Transverse colon (tissue), 4 donors: ENCODE data around the gene PGR. TPM values are rescaled to one million over a fixed set of nuclear protein-coding genes. Genes with fewer than 3 reads are reported as not detected.
"Not testable (repeated sequence)": the region's sequence is repeated elsewhere in the genome, so short reads cannot be mapped to it uniquely, and the experiment has no call there.

Experiments used
- DNase-seq: peaks from one replicate; pipeline ENCODE4 v3.0.0-alpha.2; 2019
- H3K27ac ChIP-seq, 4 donors: fragments of 200-600 bp; sonication (generic); 2 replicates each; pipeline ENCODE4 v1.5.1; 2016 to 2018; ENCODE audit warnings: inconsistent platforms in 4 of 4
- H3K27me3 ChIP-seq: fragments of 200-600 bp; sonication (generic); 2 replicates; pipeline ENCODE4 v1.5.1; 2017; ENCODE audit warnings: inconsistent platforms
- H3K36me3 ChIP-seq, 4 donors: fragments of 200-600 bp; sonication (generic); 2 replicates each; pipeline ENCODE4 v1.5.1; 2017 to 2019; ENCODE audit warnings: inconsistent platforms in 4 of 4
- H3K4me1 ChIP-seq, 4 donors: fragments of 200-600 bp; sonication (generic); 2 replicates each; pipeline ENCODE4 v1.5.1; 2017 to 2020; ENCODE audit warnings: inconsistent platforms in 4 of 4
- H3K4me3 ChIP-seq, 4 donors: fragments of 200-600 bp; sonication (generic); 1 replicate in 1 of 4; 2 replicates in 3 of 4; pipeline versions ENCODE4 v1.5.1 to v1.6.1; 2017 to 2019; ENCODE audit warnings: inconsistent platforms in 4 of 4
- H3K9me3 ChIP-seq, 2 donors: fragments of 200-600 bp; sonication (generic); 2 replicates each; pipeline ENCODE4 v1.5.1; 2017 to 2019; ENCODE audit warnings: inconsistent platforms in 2 of 2
- EP300 ChIP-seq: sonication (generic); formaldehyde crosslinking; IDR thresholded peaks from one replicate; pipeline ENCODE4 v1.6.1; 2017; ENCODE audit warnings: antibody characterized with exemption, low read depth
- POLR2A ChIP-seq: fragments of 450-650 bp; IDR thresholded peaks from one replicate; pipeline ENCODE4 v1.6.1; 2016; ENCODE audit warnings: antibody characterized with exemption, mild to moderate bottlenecking, moderate library complexity
- POLR2AphosphoS5 ChIP-seq, 3 donors: sonication (generic); formaldehyde crosslinking; IDR thresholded peaks; one replicate each; pipeline ENCODE4 v1.6.1; 2016; ENCODE audit warnings: antibody characterized with exemption in 3 of 3
- WGBS, 2 donors: methylation state at CpG; one replicate each; pipeline ENCODE4 v1.1.5; 2018; ENCODE audit warnings: low coverage in 1 of 2; 5-methylcytosine and 5-hydroxymethylcytosine counted together
- in situ Hi-C, 4 donors: fragments of 200-750 bp; cut with MboI; loops; one replicate each; pipeline versions ENCODE4 v1.15.0 to v1.15.1; 2017; ENCODE audit warnings: low sequenced_read_pairs in 3 of 4, low pct_ligation_motif_present in 1 of 4, low pct_unique_long_range_greater_than_20kb in 1 of 4
- intact Hi-C: fragments of 100-400 bp; cut with DNase I; formaldehyde crosslinking; loops from one replicate; pipeline ENCODE4 v1.15.1; 2023; ENCODE audit warnings: low total_unique reads
- total RNA-seq, 4 donors: library from RNA; depleted of rRNA; stranded (reverse); fragments of >200 nt; gene quantifications; one replicate each; pipeline ENCODE4 v1.1.0, GENCODE V29; 2016
- TF ChIP-seq, protein P1 (sequence below), 5 experiments: fragments of 200-600 bp in 3 of 5; fragments of 450-650 bp in 2 of 5; sonication (generic) in 3 of 5; IDR thresholded peaks; 1 replicate in 2 of 5; 2 replicates in 3 of 5; pipeline ENCODE4 v1.5.1; 2016 to 2017; ENCODE audit warnings: antibody characterized with exemption in 5 of 5, inconsistent platforms in 3 of 5, mild to moderate bottlenecking in 2 of 5, moderate library complexity in 1 of 5

PGR gene
- total RNA-seq, 4 donors from 2014 or later: 0.95 to 8.0 (median 1.7) TPM

DNA sequence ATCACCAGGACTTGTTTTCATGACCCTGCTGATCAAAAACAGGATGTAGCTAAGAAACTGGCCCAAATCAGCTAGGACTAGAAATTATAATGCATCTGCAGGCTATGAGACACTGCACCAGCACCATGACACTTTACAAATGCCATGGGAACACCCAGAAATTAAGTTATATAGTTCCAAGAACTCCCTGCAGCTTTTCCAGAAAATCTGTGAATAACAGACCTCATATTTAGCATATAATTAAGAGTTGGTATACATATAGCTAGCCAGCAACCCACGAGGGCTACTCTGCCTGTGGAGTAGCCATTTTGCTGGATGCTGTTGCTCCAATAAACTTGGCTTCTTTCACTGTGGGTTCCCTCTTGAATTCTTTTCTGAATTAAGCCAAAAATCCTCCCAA, 101.0 kb downstream of the PGR start:
- in situ Hi-C loops: no loop called here
- H3K9me3 ChIP-seq: no peaks in the 10 kb centered on the region
- TF ChIP-seq EP300: no peak
- H3K4me3 ChIP-seq: no peak overlapping the region
- H3K27ac ChIP-seq: no peak overlapping the region
- no peaks in the 10 kb centered on the region for H3K27me3 ChIP-seq
- no peak for DNase-seq
- H3K4me1 ChIP-seq: no peaks in the 10 kb centered on the region
- 44 to 80% methylated on average over 1 of the region's 1 CpG for WGBS, 2 donors
- intact Hi-C loops: no loop called here
- no peaks in the 10 kb centered on the region for H3K36me3 ChIP-seq

DNA sequence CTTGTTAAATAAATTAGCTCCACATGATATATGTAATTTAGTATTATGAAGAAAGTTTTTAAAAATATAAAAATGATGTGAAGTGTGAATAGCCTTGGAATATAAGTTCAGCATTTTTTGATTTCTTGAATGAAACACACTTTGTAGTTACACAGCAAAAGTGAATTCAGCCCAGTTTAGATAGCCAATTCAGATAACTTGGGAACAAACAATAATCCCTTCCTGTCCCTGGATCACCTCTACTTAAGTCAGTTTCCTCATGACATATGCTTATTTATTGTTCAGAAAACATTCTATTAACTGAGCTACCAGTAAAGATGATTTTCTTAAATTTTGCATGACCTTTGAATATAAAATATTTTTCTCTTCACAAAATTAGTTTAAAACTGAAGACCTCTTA, 107.4 kb downstream of the PGR start:
- in situ Hi-C loops (no loop called here), intact Hi-C loops (no loop called here)
- Histone ChIP-seq H3K9me3 (no peaks in the 10 kb centered on the region), H3K36me3 (no peaks in the 10 kb centered on the region), H3K4me1 (no peaks in the 10 kb centered on the region), H3K4me3 (no peak overlapping the region), H3K27me3 (no peaks in the 10 kb centered on the region), H3K27ac (no peak overlapping the region)
- DNase-seq: no peak
- TF ChIP-seq POLR2A (no peak), EP300 (no peak), POLR2AphosphoS5 (IDR thresholded peaks at IDR 0.05) (no peak)
- TF ChIP-seq, protein P1, sequence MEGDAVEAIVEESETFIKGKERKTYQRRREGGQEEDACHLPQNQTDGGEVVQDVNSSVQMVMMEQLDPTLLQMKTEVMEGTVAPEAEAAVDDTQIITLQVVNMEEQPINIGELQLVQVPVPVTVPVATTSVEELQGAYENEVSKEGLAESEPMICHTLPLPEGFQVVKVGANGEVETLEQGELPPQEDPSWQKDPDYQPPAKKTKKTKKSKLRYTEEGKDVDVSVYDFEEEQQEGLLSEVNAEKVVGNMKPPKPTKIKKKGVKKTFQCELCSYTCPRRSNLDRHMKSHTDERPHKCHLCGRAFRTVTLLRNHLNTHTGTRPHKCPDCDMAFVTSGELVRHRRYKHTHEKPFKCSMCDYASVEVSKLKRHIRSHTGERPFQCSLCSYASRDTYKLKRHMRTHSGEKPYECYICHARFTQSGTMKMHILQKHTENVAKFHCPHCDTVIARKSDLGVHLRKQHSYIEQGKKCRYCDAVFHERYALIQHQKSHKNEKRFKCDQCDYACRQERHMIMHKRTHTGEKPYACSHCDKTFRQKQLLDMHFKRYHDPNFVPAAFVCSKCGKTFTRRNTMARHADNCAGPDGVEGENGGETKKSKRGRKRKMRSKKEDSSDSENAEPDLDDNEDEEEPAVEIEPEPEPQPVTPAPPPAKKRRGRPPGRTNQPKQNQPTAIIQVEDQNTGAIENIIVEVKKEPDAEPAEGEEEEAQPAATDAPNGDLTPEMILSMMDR (IDR thresholded peaks at IDR 0.05): no peak

DNA sequence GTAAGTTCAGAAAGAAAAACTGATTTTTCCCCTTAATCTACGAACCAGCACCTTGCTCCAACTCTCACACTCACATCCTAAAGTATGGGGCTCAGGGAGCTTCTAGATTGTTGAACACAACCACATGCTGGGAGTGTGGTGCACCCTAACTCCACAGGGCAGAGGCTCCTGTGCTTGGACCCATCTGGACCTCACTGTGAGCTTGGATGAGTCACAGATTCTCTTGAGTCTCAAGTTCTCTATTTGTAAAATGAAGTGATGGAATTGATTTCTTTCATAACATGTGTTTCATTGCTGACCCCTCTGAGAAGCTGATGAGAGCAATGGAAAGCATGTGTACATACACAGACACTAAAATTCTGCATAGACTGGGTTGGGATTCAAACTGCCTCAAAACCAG, 109.7 kb downstream of the PGR start:
- DNase-seq: no peak
- 87 to 100% methylated on average over 1 of the region's 1 CpG for WGBS, 2 donors
- intact Hi-C loops (no loop called here), in situ Hi-C loops (no loop called here)
- no peak overlapping the region for H3K27ac ChIP-seq
- TF ChIP-seq POLR2AphosphoS5 (IDR thresholded peaks at IDR 0.05): no peak
- TF ChIP-seq POLR2A: no peak
- no peak overlapping the region for H3K4me3 ChIP-seq
- H3K9me3 ChIP-seq: no peaks in the 10 kb centered on the region
- H3K36me3 ChIP-seq: no peaks in the 10 kb centered on the region
- H3K4me1 ChIP-seq: no peaks in the 10 kb centered on the region
- H3K27me3 ChIP-seq: no peaks in the 10 kb centered on the region

DNA sequence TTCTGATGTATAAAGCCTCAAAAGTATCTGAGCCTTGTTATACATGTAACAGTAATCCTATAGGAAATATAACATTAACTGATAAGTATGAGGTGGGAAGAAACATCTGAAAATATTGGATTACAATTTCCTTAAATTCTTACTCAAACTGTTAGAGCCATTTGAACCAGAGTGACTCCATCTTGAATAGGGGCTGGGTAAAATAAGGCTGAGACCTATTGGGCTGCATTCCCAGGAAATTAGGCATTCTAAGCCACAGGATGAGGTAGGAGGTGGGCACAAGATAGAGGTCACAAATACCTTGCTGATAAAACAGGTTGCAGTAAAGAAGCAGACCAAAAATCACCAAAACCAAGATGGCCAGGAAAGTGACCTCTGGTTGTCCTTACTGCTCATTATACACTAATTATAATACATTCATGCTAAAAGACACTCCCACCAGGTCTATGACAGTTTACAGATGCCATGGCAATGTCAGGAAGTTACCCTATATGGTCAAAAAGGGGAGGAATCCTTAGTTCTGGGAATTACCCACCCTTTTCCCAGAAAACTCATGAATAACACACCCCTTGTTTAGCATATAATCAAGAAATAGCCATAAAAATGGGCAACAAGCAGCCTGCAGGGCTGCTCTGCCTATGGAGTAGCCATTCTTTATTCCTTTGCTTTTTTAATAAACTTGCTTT, 114.9 kb downstream of the PGR start:
- H3K9me3 ChIP-seq: no peaks in the 10 kb centered on the region
- H3K4me1 ChIP-seq: no peaks in the 10 kb centered on the region
- no peak overlapping the region for H3K4me3 ChIP-seq
- in situ Hi-C loops: no loop called here
- TF ChIP-seq POLR2AphosphoS5 (IDR thresholded peaks at IDR 0.05): no peak
- TF ChIP-seq EP300: no peak
- TF ChIP-seq, protein P1 (IDR thresholded peaks at IDR 0.05): no peak
- TF ChIP-seq POLR2A: no peak
- intact Hi-C loops: no loop called here
- no peaks in the 10 kb centered on the region for H3K27me3 ChIP-seq
- no peaks in the 10 kb centered on the region for H3K36me3 ChIP-seq
- no peak overlapping the region for H3K27ac ChIP-seq
- DNase-seq: no peak

DNA sequence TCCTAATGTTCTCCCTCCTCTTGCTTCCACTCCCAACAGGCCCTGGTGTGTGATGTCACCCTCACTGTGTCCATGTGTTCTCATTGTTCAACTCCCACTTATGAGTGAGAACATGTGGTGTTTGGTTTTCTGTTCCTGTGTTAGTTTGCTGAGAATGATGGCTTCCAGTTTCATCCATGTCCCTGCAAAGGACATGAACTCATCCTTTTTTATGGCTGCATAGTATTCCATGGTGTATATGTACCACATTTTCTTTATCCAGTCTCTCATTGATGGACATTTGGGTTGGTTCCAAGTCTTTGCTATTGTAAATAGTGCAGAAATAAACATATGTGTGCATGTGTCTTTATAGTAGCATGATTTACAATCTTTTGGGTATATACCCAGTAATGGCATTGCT, 115.9 kb downstream of the PGR start:
- H3K36me3 ChIP-seq, DNase-seq, H3K27me3 ChIP-seq, H3K27ac ChIP-seq, H3K4me3 ChIP-seq, in situ Hi-C loops, H3K9me3 ChIP-seq, intact Hi-C loops, H3K4me1 ChIP-seq: not testable (repeated sequence)

DNA sequence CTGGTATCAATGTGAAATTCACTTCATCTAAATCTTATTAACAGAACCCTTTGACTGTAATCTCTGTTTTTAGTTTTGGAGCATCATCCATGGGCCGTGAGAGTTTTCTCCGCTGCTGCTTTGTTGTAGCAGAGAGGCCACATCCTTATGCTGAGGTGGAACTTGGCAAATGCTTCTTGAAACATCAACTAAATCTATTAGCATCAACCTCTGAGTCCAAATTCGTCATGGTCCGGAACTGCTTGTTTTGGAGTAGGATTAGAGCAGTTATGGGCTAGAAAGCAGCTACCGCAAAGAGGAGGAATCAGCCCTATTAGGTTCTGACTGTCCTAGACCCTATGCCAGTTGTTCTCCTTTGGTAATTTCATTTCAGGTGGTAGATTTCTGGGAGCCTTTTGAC, 117.7 kb downstream of the PGR start:
- Histone ChIP-seq H3K4me1 (no peaks in the 10 kb centered on the region), H3K36me3 (no peaks in the 10 kb centered on the region), H3K9me3 (no peaks in the 10 kb centered on the region), H3K4me3 (no peak overlapping the region), H3K27ac (no peak overlapping the region), H3K27me3 (no peaks in the 10 kb centered on the region)
- in situ Hi-C loops (no loop called here), intact Hi-C loops (no loop called here)
- 83 to 100% methylated on average over 5 of the region's 5 CpGs for WGBS, 2 donors
- no peak for TF ChIP-seq EP300
- TF ChIP-seq POLR2A: no peak
- TF ChIP-seq, protein P1 (IDR thresholded peaks at IDR 0.05): no peak
- no peak for TF ChIP-seq POLR2AphosphoS5 (IDR thresholded peaks at IDR 0.05)
- no peak for DNase-seq
